DND-41 (cell line): Measurements from ENCODE around the gene RCC2.

ENCODE experiments used
- EZH2 ChIP-seq: IDR thresholded peaks from 3 replicates; pipeline ENCODE4 v1.6.1; 2012; ENCODE audit warnings: borderline replicate concordance, low read depth, mild to moderate bottlenecking, moderate library complexity, low read length, inconsistent platforms; ENCODE audit not compliant: severe bottlenecking
- TF ChIP-seq, protein P1 (sequence below): IDR thresholded peaks from 2 replicates; pipeline ENCODE4 v1.5.1; 2012; ENCODE audit warnings: borderline replicate concordance, low read length, moderate library complexity, mild to moderate bottlenecking; ENCODE audit not compliant: poor library complexity, severe bottlenecking; ENCODE audit errors: extremely low read depth

DNA sequence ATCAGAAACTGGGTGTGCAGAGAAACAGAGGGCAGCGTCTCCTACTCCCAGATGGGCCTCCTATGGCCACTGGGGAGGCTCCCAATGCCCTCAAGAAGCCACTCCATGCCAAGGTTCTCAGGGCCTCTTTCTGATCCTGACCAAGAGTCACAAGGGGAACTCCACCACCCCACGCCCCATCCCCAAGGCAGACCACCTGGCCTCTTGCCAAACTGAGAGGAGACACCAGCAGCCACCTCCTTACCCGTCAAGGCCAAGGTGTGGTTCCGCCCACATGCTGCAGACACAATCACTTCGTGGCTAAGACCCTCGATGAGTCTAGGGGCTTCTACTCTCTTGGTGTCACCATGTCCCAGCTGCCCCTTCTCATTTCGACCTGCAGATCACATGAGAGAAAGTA lies 17.0 kb downstream of the RCC2 start:
- TF ChIP-seq EZH2, result no peak
- TF ChIP-seq, protein P1, sequence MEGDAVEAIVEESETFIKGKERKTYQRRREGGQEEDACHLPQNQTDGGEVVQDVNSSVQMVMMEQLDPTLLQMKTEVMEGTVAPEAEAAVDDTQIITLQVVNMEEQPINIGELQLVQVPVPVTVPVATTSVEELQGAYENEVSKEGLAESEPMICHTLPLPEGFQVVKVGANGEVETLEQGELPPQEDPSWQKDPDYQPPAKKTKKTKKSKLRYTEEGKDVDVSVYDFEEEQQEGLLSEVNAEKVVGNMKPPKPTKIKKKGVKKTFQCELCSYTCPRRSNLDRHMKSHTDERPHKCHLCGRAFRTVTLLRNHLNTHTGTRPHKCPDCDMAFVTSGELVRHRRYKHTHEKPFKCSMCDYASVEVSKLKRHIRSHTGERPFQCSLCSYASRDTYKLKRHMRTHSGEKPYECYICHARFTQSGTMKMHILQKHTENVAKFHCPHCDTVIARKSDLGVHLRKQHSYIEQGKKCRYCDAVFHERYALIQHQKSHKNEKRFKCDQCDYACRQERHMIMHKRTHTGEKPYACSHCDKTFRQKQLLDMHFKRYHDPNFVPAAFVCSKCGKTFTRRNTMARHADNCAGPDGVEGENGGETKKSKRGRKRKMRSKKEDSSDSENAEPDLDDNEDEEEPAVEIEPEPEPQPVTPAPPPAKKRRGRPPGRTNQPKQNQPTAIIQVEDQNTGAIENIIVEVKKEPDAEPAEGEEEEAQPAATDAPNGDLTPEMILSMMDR, result no peak
